NT2/D1 (cell line): ENCODE measurements around the gene TSC1.

ENCODE experiments used
- SUZ12 ChIP-seq: IDR thresholded peaks from 2 replicates; pipeline ENCODE4 v1.6.1; 2011; ENCODE audit not compliant: insufficient read length, insufficient read depth; ENCODE audit errors: extremely low read depth
- YY1 ChIP-seq: IDR thresholded peaks from 2 replicates; pipeline ENCODE4 v1.6.1; 2011; ENCODE audit not compliant: insufficient read length, insufficient read depth
- ZNF274 ChIP-seq: IDR thresholded peaks from 2 replicates; pipeline ENCODE4 v1.6.1; 2011; ENCODE audit warnings: mild to moderate bottlenecking, low read depth, low read length

DNA sequence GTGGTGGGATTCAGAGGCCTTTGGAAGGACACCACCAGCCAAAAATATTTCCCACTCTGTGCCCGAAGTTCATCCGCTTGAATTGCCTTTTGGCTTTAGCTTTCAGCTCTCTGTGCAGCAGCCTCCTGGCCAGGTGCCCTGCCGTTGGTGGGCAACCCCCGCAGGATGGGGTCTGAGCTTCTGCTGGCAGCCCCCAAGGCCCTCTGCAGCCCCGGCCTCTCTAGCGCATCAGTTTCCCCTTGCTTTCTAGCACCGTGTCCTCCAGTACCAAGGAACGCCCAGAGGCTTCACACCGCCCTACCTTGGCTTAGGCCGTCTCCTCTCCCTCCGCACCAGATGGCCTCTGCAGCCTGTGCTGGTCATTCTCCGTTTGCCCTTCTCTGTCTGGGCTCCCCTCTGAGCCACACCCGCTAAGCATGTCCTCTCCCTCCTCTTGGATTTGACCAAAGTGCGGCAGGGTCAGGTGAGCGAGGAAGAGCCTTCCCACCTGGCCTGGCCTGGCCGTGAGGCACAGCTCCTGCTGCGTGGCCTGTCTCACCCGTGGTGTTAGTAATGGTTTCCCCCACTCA is 4.2 kb upstream of the TSC1 start:
- no peak for TF ChIP-seq YY1
- no peak for TF ChIP-seq SUZ12
- TF ChIP-seq ZNF274 = no peak
